H1 (cell line): Measurements from ENCODE around the gene ZBTB46. TPM values are rescaled to one million over a fixed set of nuclear protein-coding genes. Genes with fewer than 3 reads are reported as not detected.

ENCODE experiments used
- CTCF ChIA-PET: fragments of 300-600 bp; sonication (Branson Sonifier 250); formaldehyde crosslinking; loops from one replicate; lab custom pipeline; 2021; ENCODE audit not compliant: partially characterized antibody; lab: Charles Lee
- POLR2A ChIA-PET: fragments of 300-600 bp; sonication (Branson Sonifier 250); formaldehyde crosslinking; loops from one replicate; lab custom pipeline; 2021; ENCODE audit warnings: inconsistent platforms; ENCODE audit not compliant: partially characterized antibody; lab: Charles Lee
- DNase-seq, 2 experiments: peaks; one replicate each; pipeline versions ENCODE4 v3.0.0 to v3.0.0-alpha.2; 2010 to 2022; ENCODE audit warnings: low spot score in 2 of 2, low read depth in 1 of 2, mixed read lengths in 1 of 2
- FAIRE-seq: peaks from 2 replicates; lab custom pipeline; 2011; peaks lifted over from hg19 to GRCh38; lab: Jason Lieb, UNC
- H2AFZ ChIP-seq: 2 replicates; pipeline ENCODE4 v1.8.1; 2012; ENCODE audit warnings: low read length, inconsistent platforms
- H2AK5ac ChIP-seq: 2 replicates; pipeline ENCODE4 v1.6.1; 2013; ENCODE audit warnings: low read depth, low read length
- H2BK120ac ChIP-seq: replicated peaks from 2 replicates; pipeline ENCODE3; 2013; ENCODE audit warnings: low read depth, low read length, inconsistent platforms
- H2BK12ac ChIP-seq: 2 replicates; pipeline ENCODE4 v1.6.1; 2013; ENCODE audit warnings: low read depth, low read length
- H2BK15ac ChIP-seq: 2 replicates; pipeline ENCODE4 v1.6.1; 2013; ENCODE audit warnings: low read length
- H2BK20ac ChIP-seq: 2 replicates; pipeline ENCODE4 v1.6.1; 2013; ENCODE audit warnings: low read length
- H2BK5ac ChIP-seq: 2 replicates; pipeline ENCODE4 v1.6.1; 2013; ENCODE audit warnings: low read depth, low read length
- H3K14ac ChIP-seq: 2 replicates; pipeline ENCODE4 v1.6.1; 2013; ENCODE audit warnings: inconsistent platforms; ENCODE audit not compliant: insufficient read length
- H3K18ac ChIP-seq: 2 replicates; pipeline ENCODE4 v1.6.1; 2013; ENCODE audit warnings: low read length; ENCODE audit errors: extremely low read depth
- H3K23ac ChIP-seq: 2 replicates; pipeline ENCODE4 v1.6.1; 2013; ENCODE audit warnings: inconsistent platforms; ENCODE audit not compliant: insufficient read length
- H3K23me2 ChIP-seq: 2 replicates; pipeline ENCODE4 v1.6.1; 2013; ENCODE audit warnings: low read depth, low read length
- H3K27ac ChIP-seq: 2 replicates; pipeline ENCODE4 v1.6.1; 2011; ENCODE audit warnings: low read depth, low read length, inconsistent platforms
- H3K27me3 ChIP-seq, 4 experiments: replicated peaks in 1 of 4; 1 replicate in 1 of 4; 2 replicates in 3 of 4; pipeline versions ENCODE4 v1.6.1 to v1.8.1; 2011 to 2013; ENCODE audit warnings: low read length in 3 of 4, mild to moderate bottlenecking in 3 of 4, inconsistent platforms in 2 of 4, mixed read lengths in 2 of 4, moderate library complexity in 1 of 4; ENCODE audit not compliant: control insufficient read depth in 3 of 4, insufficient read depth in 3 of 4; ENCODE audit errors: extremely low read depth in 1 of 4
- H3K36me3 ChIP-seq, 4 experiments: 2 replicates each; pipeline versions ENCODE4 v1.6.1 to v1.8.1; 2011 to 2013; ENCODE audit warnings: mild to moderate bottlenecking in 4 of 4, low read length in 3 of 4, moderate library complexity in 2 of 4, control low read depth in 1 of 4, inconsistent platforms in 1 of 4; ENCODE audit not compliant: insufficient read depth in 4 of 4, control insufficient read depth in 2 of 4
- H3K4ac ChIP-seq: replicated peaks from 2 replicates; pipeline ENCODE3; 2013; ENCODE audit warnings: low read length, low read depth, mixed read lengths, inconsistent platforms; ENCODE audit not compliant: insufficient read length
- H3K4me1 ChIP-seq, 4 experiments: replicated peaks in 1 of 4; 1 replicate in 1 of 4; 2 replicates in 3 of 4; pipeline versions ENCODE4 v1.6.1 to v1.8.1; 2011 to 2013; ENCODE audit warnings: low read length in 3 of 4, inconsistent platforms in 2 of 4, mixed read lengths in 1 of 4; ENCODE audit not compliant: insufficient read depth in 4 of 4, control insufficient read depth in 3 of 4
- H3K4me2 ChIP-seq, 2 experiments: 2 replicates each; pipeline versions ENCODE4 v1.6.1 to v1.8.1; 2011 to 2013; ENCODE audit warnings: low read depth in 2 of 2, low read length in 2 of 2, control low read depth in 1 of 2, inconsistent platforms in 1 of 2, mild to moderate bottlenecking in 1 of 2; ENCODE audit not compliant: insufficient read depth in 1 of 2
- H3K4me3 ChIP-seq, 4 experiments: fragments of 200-600, 300-600 bp in 1 of 4; sonication (generic), shearing (Covaris generic), sonication (Bioruptor Twin) in 1 of 4; 2 replicates each; pipeline versions ENCODE4 v1.5.1 to v1.8.1; 2011 to 2016; ENCODE audit warnings: low read length in 4 of 4, low read depth in 3 of 4, control low read depth in 2 of 4, inconsistent platforms in 2 of 4, mild to moderate bottlenecking in 2 of 4, mixed read lengths in 1 of 4, moderate library complexity in 1 of 4; ENCODE audit not compliant: insufficient read depth in 2 of 4; ENCODE audit errors: extremely low read depth in 1 of 4
- H3K56ac ChIP-seq: replicated peaks from 2 replicates; pipeline ENCODE3; 2013; ENCODE audit warnings: low read depth, mild to moderate bottlenecking, mixed read lengths, low read length, inconsistent platforms; ENCODE audit not compliant: insufficient read length
- H3K79me1 ChIP-seq: 2 replicates; pipeline ENCODE4 v1.6.1; 2013; ENCODE audit warnings: low read depth, low read length, control low read depth
- H3K79me2 ChIP-seq, 2 experiments: 2 replicates each; pipeline versions ENCODE4 v1.6.1 to v1.8.1; 2012 to 2013; ENCODE audit warnings: low read length in 2 of 2, mild to moderate bottlenecking in 2 of 2, inconsistent platforms in 1 of 2; ENCODE audit not compliant: insufficient read depth in 2 of 2, control insufficient read depth in 1 of 2
- H3K9ac ChIP-seq, 4 experiments: replicated peaks in 1 of 4; 1 replicate in 1 of 4; 2 replicates in 3 of 4; pipeline versions ENCODE4 v1.6.1 to v1.8.1; 2011 to 2013; ENCODE audit warnings: low read depth in 3 of 4, low read length in 3 of 4, control low read depth in 2 of 4, mild to moderate bottlenecking in 2 of 4, moderate library complexity in 2 of 4, inconsistent platforms in 1 of 4; ENCODE audit errors: extremely low read depth in 1 of 4
- H3K9me3 ChIP-seq, 2 experiments: 2 replicates each; pipeline versions ENCODE4 v1.6.1 to v1.8.1; 2012 to 2013; ENCODE audit warnings: mild to moderate bottlenecking in 2 of 2, moderate library complexity in 2 of 2, control low read depth in 1 of 2, inconsistent platforms in 1 of 2, low read depth in 1 of 2, low read length in 1 of 2, mixed read lengths in 1 of 2; ENCODE audit not compliant: insufficient read depth in 2 of 2
- H4K20me1 ChIP-seq, 2 experiments: replicated peaks in 1 of 2; 2 replicates each; pipeline versions ENCODE3 to v1.8.1; 2011 to 2013; ENCODE audit warnings: inconsistent platforms in 2 of 2, low read length in 2 of 2, mild to moderate bottlenecking in 1 of 2; ENCODE audit not compliant: insufficient read depth in 2 of 2, control insufficient read depth in 1 of 2
- H4K5ac ChIP-seq: 2 replicates; pipeline ENCODE4 v1.6.1; 2013; ENCODE audit warnings: low read length, low read depth, mixed read lengths, inconsistent platforms; ENCODE audit not compliant: insufficient read length
- H4K8ac ChIP-seq: 2 replicates; pipeline ENCODE4 v1.8.0; 2013; ENCODE audit warnings: mild to moderate bottlenecking, moderate library complexity, low read length, inconsistent platforms; ENCODE audit not compliant: insufficient read depth; ENCODE audit errors: extremely low read depth
- H4K91ac ChIP-seq: replicated peaks from 2 replicates; pipeline ENCODE3; 2013; ENCODE audit warnings: low read length, mixed read lengths, inconsistent platforms; ENCODE audit not compliant: insufficient read length
- CHD2 ChIP-seq: IDR thresholded peaks from 2 replicates; pipeline ENCODE4 v1.6.1; 2012; ENCODE audit warnings: low read length, improper control_type of control experiment
- NRF1 ChIP-seq: IDR thresholded peaks from 2 replicates; pipeline ENCODE4 v1.6.1; 2011; ENCODE audit warnings: mild to moderate bottlenecking, low read depth, low read length, improper control_type of control experiment
- PHF8 ChIP-seq: fragments of 200-600 bp; sonication (generic); conservative IDR thresholded peaks from 2 replicates; pipeline ENCODE4 v1.7.1; 2012; ENCODE audit warnings: low read depth, mild to moderate bottlenecking, inconsistent platforms, low read length, moderate library complexity
- POU5F1 ChIP-seq: IDR thresholded peaks from 2 replicates; pipeline ENCODE4 v1.6.1; 2011; ENCODE audit warnings: low read depth, mild to moderate bottlenecking, low read length, moderate library complexity
- RAD21 ChIP-seq, 2 experiments: IDR thresholded peaks in 1 of 2; conservative IDR thresholded peaks in 1 of 2; 2 replicates each; pipeline ENCODE4 v1.6.1; 2011; ENCODE audit warnings: low read depth in 2 of 2, low read length in 2 of 2, improper control_type of control experiment in 1 of 2, inconsistent platforms in 1 of 2, mild to moderate bottlenecking in 1 of 2, moderate library complexity in 1 of 2
- SUZ12 ChIP-seq: fragments of 200-600 bp; sonication (generic); IDR thresholded peaks from 2 replicates; pipeline ENCODE4 v1.6.1; 2012; ENCODE audit warnings: mild to moderate bottlenecking, inconsistent platforms, low read length, moderate library complexity, mixed read lengths
- TAF7 ChIP-seq: optimal IDR thresholded peaks from 2 replicates; pipeline ENCODE3; 2011; ENCODE audit warnings: low read depth, mild to moderate bottlenecking, inconsistent platforms, low read length, moderate library complexity, borderline replicate concordance
- TEAD4 ChIP-seq: IDR thresholded peaks from 2 replicates; pipeline ENCODE4 v1.6.1; 2012; ENCODE audit warnings: low read depth, low read length, inconsistent platforms, mixed read lengths
- WGBS, 2 experiments: shearing (Covaris generic) in 1 of 2; methylation state at CpG; one replicate each; pipeline versions ENCODE4 v1.1.6 to v1.1.7; 2013 to 2015; ENCODE audit warnings: low lambda C conversion rate in 2 of 2, mixed read lengths in 2 of 2, inconsistent platforms in 1 of 2, low coverage in 1 of 2, missing lambda C conversion rate in 1 of 2; ENCODE audit not compliant: insufficient replicate concordance in 2 of 2, insufficient coverage in 1 of 2, insufficient read length in 1 of 2; ENCODE audit errors: extremely low coverage in 1 of 2, missing lambda C conversion rate in 1 of 2; 5-methylcytosine and 5-hydroxymethylcytosine counted together
- polyA plus RNA-seq, 7 experiments: library from polyadenylated mRNA; depleted of rRNA in 3 of 7; stranded (reverse) in 5 of 7; unstranded in 2 of 7; fragments of >200 nt in 5 of 7; fragments of 200-250 nt in 2 of 7; gene quantifications; 1 replicate in 5 of 7; 2 replicates in 1 of 7; 4 replicates in 1 of 7; pipeline versions ENCODE4 v1.2.1 to v1.2.3, GENCODE V29; 2011 to 2013; ENCODE audit warnings: missing spikeins in 2 of 7, mixed read lengths in 2 of 7
- total RNA-seq: library from RNA; stranded (reverse); fragmentation: NEBNext Ultra II Directional; extraction: Animal tissue kit (Norgen Biotek cat#: 25700); gene quantifications from 2 replicates; pipeline ENCODE4 v1.2.1, GENCODE V29; 2021

ZBTB46 gene
- total and polyA plus RNA-seq, 2 of the 8 experiments (the other 6 are each of a cell fraction or from before 2014, with no cell fraction given) = 6.4 to 22.4 TPM

DNA sequence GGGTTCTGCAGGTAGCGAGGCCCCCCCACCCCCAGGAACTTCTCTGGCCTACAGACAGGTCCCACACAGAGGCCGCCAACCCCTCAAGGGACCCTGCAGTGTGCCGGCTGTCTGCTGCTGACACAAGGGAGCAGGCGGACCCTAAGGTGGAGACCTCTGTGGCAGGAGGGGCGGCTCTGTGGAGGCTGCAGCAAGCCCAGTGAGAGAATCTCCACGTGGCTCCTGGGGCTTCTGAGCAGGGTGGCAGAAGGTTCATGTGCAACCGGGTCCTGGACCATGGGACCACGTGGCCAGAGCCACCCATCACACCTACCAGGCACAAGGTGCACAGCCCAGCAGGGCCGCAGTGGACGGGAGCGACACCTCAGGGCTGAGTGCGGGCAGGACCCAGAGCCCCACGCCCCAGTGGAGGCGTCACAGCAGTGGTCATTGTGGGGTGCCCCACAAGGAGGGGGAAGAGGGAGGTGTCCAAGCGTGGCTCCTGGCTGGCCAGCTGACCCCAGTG, 127.5 kb downstream of the ZBTB46 start:
- no peak for TF ChIP-seq TEAD4
- TF ChIP-seq POU5F1 = no peak
- no peak for TF ChIP-seq CHD2
- TF ChIP-seq NRF1 = no peak
- TF ChIP-seq TAF7 = no peak
- TF ChIP-seq SUZ12 = no peak
- no peak for TF ChIP-seq PHF8
- TF ChIP-seq RAD21 (IDR thresholded peaks at IDR 0.05 in 1 of 2, conservative IDR thresholded peaks at IDR 0.05 in 1 of 2; ENCODE audit: low read depth in 2 of 2, low read length in 2 of 2) = no peak
- H3K56ac ChIP-seq = no peak overlapping the region
- H2BK120ac ChIP-seq = no peak overlapping the region
- H2BK5ac ChIP-seq = no peak overlapping the region
- H3K79me1 ChIP-seq = peaks cover 6% of the 10 kb centered on the region; the same call in 1 of the 2 replicates
- no peak overlapping the region for H3K4me2 ChIP-seq
- no peak overlapping the region for H3K9ac ChIP-seq
- H2AFZ ChIP-seq = no peak overlapping the region
- no peak overlapping the region for H3K27ac ChIP-seq
- no peak overlapping the region for H4K5ac ChIP-seq
- no peak overlapping the region; the same call in 1 of the 2 replicates for H4K8ac ChIP-seq
- POLR2A ChIA-PET = interaction anchor here (0.9 to 4.7 kb wide), 13 partner anchors 7 to 163 kb away, joined by 3 to 49 read pairs (median 4); partner anchors contain the start of genes SLC2A4RG, TNFRSF6B and TPD52L2
- H3K36me3 ChIP-seq = peaks cover 3 to 18% (median 8%) of the 10 kb centered on the region in 4 experiments; a peak in 5 of 8 replicates
- no peak overlapping the region for H2BK15ac ChIP-seq
- H4K91ac ChIP-seq = no peak overlapping the region
- CTCF ChIA-PET = interaction anchor here (0.8 to 1.4 kb wide), 2 partner anchors 72 to 277 kb away, joined by 3 to 4 read pairs; partner anchors contain the start of gene PRPF6
- FAIRE-seq (no peak), DNase-seq (no peak)
- peaks cover 4% of the 10 kb centered on the region; the same call in 1 of the 2 replicates for H3K23me2 ChIP-seq
- H3K4ac ChIP-seq = no peak overlapping the region
- no peaks in the 10 kb centered on the region for H3K9me3 ChIP-seq
- no peak overlapping the region for H3K23ac ChIP-seq
- no peak overlapping the region for H2BK12ac ChIP-seq
- H3K18ac ChIP-seq = no peak overlapping the region
- H3K14ac ChIP-seq = no peak overlapping the region
- peaks cover 0 to 8% (median under 1%) of the 10 kb centered on the region in 4 experiments; a peak in 5 of 7 replicates for H3K4me1 ChIP-seq
- peaks cover 0 to 17% of the 10 kb centered on the region in 2 experiments; a peak in 3 of 4 replicates for H3K79me2 ChIP-seq
- peaks cover 8 to 15% of the 10 kb centered on the region in 2 experiments for H4K20me1 ChIP-seq
- no peak overlapping the region for H2BK20ac ChIP-seq
- H3K27me3 ChIP-seq = no peaks in the 10 kb centered on the region
- H2AK5ac ChIP-seq = no peak overlapping the region
- no peak overlapping the region for H3K4me3 ChIP-seq
- 80% methylated on average over 15 of the region's 15 CpGs; no CpG with 5 or more reads in 1 of the 2 experiments for WGBS, 2 experiments
